Epithelial cell of proximal tubule (primary cell): ENCODE results near the gene SFRP5. TPM values are rescaled to one million over a fixed set of nuclear protein-coding genes. Genes with fewer than 3 reads are reported as not detected.

Source experiments
- DNase-seq: peaks from one replicate; pipeline ENCODE4 v3.0.0-alpha.2; 2011; ENCODE audit warnings: low read depth
- H3K4me3 ChIP-seq: 2 replicates; pipeline ENCODE4 v1.5.1; 2011; ENCODE audit warnings: low read depth, mild to moderate bottlenecking, low read length
- total RNA-seq: library from RNA; depleted of rRNA; stranded (reverse); fragments of >200 nt; gene quantifications from 2 replicates; pipeline ENCODE4 v1.2.3, GENCODE V29; 2015
- TF ChIP-seq, protein P1 (sequence below): conservative IDR thresholded peaks from 2 replicates; pipeline ENCODE4 v1.5.1; 2012; ENCODE audit warnings: low read depth, mild to moderate bottlenecking, low read length

The SFRP5 gene
- total RNA-seq, 1 donor from 2014 or later: not detected

DNA sequence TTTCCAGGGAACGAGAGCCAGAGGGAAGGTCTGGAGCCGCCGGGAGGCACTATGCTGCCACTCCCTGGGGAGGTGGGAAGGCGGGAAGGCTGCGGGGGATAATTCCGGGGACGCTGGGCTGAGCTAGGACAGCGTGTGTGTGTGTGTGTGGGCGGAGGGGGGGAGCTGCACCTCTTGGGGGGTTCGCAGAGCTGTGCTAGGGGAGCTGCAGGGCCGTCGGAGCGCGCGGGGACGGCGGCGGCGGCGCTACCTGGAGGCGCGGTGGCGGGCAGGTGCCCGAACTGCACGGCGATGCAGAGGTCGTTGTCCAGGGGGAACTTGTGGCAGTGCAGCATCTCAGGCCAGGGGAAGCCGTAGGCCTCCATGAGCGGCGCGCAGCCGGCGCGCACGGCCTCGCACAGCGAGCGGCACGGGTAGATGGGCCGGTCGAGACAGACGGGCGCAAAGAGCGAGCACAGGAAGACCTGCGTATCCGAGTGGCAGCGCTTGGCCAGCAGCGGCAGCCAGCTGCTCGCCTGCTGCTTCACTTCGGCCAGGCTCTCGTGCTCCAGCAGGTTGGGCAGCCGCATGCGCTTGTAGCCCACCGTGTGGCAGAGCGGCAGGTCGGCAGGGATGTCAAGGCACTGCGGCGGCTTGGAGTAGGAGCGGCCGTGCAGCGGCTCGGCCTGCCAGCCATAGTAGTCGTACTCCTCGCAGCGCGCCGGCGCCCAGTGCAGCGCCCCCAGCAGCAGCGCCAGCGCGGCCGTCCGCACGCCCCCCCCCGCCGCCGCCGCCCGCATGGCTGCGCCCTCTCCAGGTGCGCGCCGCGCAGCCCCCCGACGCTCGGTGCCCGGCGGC lies 526 bp downstream of the SFRP5 start:
- TF ChIP-seq, protein P1, sequence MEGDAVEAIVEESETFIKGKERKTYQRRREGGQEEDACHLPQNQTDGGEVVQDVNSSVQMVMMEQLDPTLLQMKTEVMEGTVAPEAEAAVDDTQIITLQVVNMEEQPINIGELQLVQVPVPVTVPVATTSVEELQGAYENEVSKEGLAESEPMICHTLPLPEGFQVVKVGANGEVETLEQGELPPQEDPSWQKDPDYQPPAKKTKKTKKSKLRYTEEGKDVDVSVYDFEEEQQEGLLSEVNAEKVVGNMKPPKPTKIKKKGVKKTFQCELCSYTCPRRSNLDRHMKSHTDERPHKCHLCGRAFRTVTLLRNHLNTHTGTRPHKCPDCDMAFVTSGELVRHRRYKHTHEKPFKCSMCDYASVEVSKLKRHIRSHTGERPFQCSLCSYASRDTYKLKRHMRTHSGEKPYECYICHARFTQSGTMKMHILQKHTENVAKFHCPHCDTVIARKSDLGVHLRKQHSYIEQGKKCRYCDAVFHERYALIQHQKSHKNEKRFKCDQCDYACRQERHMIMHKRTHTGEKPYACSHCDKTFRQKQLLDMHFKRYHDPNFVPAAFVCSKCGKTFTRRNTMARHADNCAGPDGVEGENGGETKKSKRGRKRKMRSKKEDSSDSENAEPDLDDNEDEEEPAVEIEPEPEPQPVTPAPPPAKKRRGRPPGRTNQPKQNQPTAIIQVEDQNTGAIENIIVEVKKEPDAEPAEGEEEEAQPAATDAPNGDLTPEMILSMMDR: no peak
- peak overlapping the region; percentile 21 for H3K4me3 ChIP-seq
- no peak for DNase-seq

DNA sequence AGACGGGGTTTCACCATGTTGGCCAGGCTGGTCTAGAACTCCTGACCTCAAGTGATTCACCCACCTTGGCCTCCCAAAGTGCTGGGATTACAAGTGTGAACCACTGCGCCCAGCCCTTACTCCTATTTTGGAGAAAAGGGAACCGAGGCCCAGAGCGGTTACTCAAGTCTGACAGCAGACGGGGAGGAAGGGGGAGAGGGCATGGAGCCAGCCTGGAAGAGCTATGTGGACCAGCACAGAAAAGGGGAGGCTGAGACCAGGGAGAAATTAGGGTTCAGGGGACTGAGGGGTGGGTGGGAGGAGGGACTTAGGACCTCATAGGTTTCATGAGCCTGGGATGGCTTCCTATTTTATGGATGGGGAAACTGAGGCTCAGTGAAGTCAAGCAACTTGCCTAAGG lies 1.5 kb downstream of the SFRP5 start:
- no peak overlapping the region for H3K4me3 ChIP-seq
- TF ChIP-seq, protein P1: no peak
- DNase-seq: no peak

DNA sequence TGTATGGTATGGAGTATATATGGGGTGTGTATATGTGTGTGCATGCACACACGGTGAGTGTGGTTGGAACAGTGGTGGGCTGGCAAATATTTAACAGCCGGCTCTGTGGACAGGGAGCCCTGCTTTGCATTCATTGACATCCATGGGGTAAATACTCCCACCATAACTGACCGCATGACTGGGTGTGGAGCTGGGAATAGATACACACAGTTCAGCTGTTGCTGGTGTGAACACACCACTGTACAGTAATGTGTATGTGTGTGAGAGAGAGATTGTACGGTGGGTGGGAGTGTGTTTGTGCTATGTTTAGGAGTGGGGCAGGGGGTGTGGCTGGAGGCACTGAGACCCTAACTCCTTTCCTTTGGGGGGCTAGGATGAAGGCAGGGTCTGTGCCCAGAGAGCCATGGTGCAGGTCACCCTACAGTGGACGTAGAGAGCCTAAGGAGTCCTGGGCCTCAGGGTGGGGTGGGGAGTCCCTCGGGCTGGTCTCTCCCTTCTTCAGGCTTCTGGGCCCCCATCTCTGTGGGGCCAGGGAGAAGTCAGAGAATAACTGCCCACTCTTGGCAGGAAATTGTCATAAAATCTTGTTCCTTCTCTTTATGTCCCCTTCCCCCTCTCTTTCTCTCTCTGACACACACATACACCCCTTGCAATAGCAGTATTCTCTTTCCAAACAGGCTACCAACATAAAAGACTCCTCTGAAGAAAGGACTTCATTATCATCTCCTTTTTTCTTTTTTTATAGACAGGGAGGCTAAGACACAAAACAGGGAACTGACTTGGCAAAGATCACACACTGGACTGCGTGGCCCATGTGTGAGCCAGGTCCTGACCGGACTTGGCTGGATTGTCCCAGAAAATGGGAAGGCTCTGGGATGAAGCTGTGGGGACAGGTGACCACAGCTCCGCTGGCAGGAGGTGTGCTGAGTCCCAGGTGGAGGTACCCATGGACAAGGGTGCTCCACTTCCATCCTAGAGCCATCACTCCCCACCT lies 3.2 kb downstream of the SFRP5 start:
- no peak overlapping the region for H3K4me3 ChIP-seq
- DNase-seq: no peak
- TF ChIP-seq, protein P1: no peak

DNA sequence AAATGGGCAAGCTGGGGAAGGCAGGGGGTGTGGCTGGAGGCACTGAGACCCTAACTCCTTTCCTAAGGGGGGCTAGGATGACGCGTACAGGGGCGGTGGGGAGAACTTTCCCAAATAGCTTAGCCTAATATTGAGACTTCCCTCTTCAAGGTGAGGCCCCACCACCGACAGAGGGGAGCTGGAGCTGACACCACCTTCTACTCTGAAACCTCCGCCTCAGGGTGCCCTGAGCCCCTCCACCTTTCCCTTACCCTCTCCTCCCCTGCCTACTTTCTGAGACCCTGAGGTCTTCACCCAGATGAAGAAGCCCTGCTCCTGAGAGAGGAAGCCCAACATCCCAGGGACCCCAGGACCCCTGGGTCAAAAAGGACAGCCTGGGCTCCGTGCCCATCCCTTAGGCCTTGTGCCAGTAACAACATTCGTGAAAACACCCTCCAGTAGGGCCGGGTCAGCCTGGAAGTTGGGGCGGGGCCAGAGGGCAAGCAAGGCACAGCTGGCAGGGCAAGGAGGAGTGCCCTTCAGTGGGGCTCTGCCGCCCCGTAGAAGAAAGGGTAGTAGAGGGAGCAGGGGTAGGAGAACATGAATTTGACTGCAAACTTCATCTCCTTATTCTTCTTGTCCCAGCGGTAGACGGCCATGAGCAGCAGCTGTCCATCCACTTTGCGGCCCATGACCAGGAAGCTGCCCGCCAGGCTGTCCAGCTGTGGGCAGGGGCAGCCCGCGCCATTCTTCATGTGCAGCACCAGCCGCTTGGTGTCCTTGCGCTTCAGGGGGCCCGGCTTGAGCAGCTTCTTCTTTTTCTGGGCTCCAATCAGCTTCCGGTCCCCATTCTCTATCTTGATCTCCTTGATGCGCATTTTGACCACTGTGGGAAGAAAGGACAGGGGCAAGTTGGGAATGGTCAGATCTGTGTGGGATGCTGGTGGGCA lies 4.5 kb downstream of the SFRP5 start:
- H3K4me3 ChIP-seq: no peak overlapping the region
- TF ChIP-seq, protein P1: no peak
- DNase-seq: no peak

DNA sequence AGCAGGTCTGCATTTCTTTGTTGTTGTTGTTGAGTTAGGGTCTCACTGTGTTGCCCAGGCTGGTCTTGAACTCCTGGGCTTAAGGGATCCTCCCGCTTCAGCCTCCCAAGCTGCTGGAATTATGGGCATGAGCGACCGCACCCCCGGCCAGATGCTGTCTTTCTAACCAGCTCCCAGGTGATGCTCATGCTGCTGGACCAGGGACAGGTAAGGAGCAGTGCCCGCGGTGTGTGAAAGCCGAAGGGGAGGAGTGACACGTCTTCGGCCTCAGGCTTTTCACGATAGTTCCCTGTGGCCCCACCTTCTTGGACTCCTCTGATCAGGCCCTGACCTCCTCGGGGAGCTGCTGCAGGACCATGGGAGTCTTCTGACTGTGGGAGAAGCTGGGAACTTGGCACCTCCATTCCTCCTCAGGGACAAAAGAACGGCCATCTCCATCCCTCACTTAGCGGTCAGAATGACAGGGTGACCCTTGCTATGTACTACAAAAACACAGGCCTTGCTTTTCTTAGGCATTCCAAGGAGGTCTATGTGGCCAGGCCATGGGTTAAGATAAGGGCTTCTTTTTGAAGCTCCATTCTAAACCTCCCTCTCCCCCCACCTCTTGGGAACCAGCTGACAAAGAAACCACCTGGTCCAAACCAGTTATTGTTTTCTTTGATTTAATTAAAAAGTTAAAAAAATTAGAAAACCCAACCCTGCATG lies 5.5 kb downstream of the SFRP5 start:
- TF ChIP-seq, protein P1: no peak
- H3K4me3 ChIP-seq: no peak overlapping the region
- DNase-seq: no peak

DNA sequence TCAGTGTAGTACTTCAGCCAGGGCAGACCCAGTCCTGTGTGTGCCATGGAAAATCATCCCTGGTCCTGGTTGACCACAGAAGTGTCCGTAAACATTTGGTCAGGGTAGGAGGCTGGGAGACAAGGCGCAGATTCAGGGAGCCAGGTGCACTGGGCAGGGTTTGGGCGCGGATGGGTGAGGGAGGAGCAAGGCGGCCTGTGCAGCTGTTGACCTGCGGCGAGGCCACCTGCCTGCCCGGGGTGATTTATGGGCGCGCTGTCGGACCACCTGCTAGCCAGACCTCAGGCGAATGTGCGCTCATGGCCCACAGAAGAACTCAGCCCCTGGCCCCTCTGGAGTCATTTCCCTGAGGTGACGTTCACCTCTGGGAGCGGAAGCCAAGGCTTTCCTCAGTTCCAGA lies 6.6 kb downstream of the SFRP5 start:
- no peak overlapping the region for H3K4me3 ChIP-seq
- TF ChIP-seq, protein P1: no peak
- DNase-seq: no peak
